IMR-90 (cell line): ENCODE results near the gene DPYD. TPM values are rescaled to one million over a fixed set of nuclear protein-coding genes. Genes with fewer than 3 reads are reported as not detected.

Source experiments
- ATAC-seq: fragments of 200-7000 bp; cut with Tn5 transposase; 2 replicates; pipeline ENCODE4 v1.9.1; 2020; ENCODE audit warnings: low read depth, mild to moderate bottlenecking, moderate library complexity
- BruUV-seq: library from RNA; stranded (reverse); fragments of 400-500 nt; replicated peaks from 2 replicates; lab custom pipeline; 2021; lab: Mats Ljungman, UMichigan
- CTCF ChIA-PET: fragments of 300-600 bp; formaldehyde crosslinking; extraction: SDS; loops from one replicate; lab custom pipeline; 2021; ENCODE audit warnings: antibody characterized with exemption; lab: Yijun Ruan, JAX
- POLR2A ChIA-PET: fragments of 300-600 bp; sonication (Branson Sonifier 250); formaldehyde crosslinking; loops from one replicate; lab custom pipeline; 2022; ENCODE audit warnings: antibody characterized with exemption; ENCODE audit not compliant: unreplicated experiment; lab: Charles Lee
- DNase-seq: peaks from one replicate; pipeline ENCODE4 v3.0.0; 2013
- H2AFZ ChIP-seq: replicated peaks from 2 replicates; pipeline ENCODE3; 2013; ENCODE audit warnings: low read length, mild to moderate bottlenecking; ENCODE audit not compliant: poor library complexity
- H2AK5ac ChIP-seq: 2 replicates; pipeline ENCODE4 v1.6.1; 2013; ENCODE audit warnings: low read depth, low read length, inconsistent platforms
- H2AK9ac ChIP-seq: replicated peaks from 2 replicates; pipeline ENCODE3; 2013; ENCODE audit warnings: mild to moderate bottlenecking, low read depth, low read length, moderate library complexity; ENCODE audit not compliant: poor library complexity
- H2BK120ac ChIP-seq: 2 replicates; pipeline ENCODE4 v1.6.1; 2013; ENCODE audit warnings: low read depth, low read length, inconsistent platforms
- H2BK15ac ChIP-seq: 3 replicates; pipeline ENCODE4 v1.6.1; 2013; ENCODE audit warnings: low read depth, low read length, inconsistent platforms
- H2BK20ac ChIP-seq: 2 replicates; pipeline ENCODE4 v1.6.1; 2013; ENCODE audit warnings: low read depth, mild to moderate bottlenecking, inconsistent platforms, low read length, moderate library complexity
- H2BK5ac ChIP-seq: 2 replicates; pipeline ENCODE4 v1.6.1; 2013; ENCODE audit warnings: mild to moderate bottlenecking, low read depth, low read length, inconsistent platforms; ENCODE audit not compliant: poor library complexity, severe bottlenecking
- H3K14ac ChIP-seq: replicated peaks from 2 replicates; pipeline ENCODE4 v1.6.1; 2013; ENCODE audit warnings: low read depth, low read length, inconsistent platforms
- H3K18ac ChIP-seq: 2 replicates; pipeline ENCODE4 v1.6.1; 2013; ENCODE audit warnings: low read depth, low read length, control low read depth
- H3K23ac ChIP-seq: 2 replicates; pipeline ENCODE4 v1.6.1; 2013; ENCODE audit warnings: low read depth, low read length, inconsistent platforms
- H3K27ac ChIP-seq: 2 replicates; pipeline ENCODE4 v1.5.1; 2013; ENCODE audit warnings: mild to moderate bottlenecking, control low read depth, low read length; ENCODE audit not compliant: insufficient read depth
- H3K27me3 ChIP-seq: 2 replicates; pipeline ENCODE4 v1.6.1; 2013; ENCODE audit warnings: low read length; ENCODE audit not compliant: control insufficient read depth, insufficient read depth
- H3K36me3 ChIP-seq: 2 replicates; pipeline ENCODE4 v1.6.1; 2013; ENCODE audit warnings: low read length, mixed read lengths; ENCODE audit not compliant: control insufficient read depth, insufficient read depth
- H3K4ac ChIP-seq: 2 replicates; pipeline ENCODE4 v1.6.1; 2013; ENCODE audit warnings: low read depth, low read length, inconsistent platforms
- H3K4me1 ChIP-seq: 2 replicates; pipeline ENCODE4 v1.6.1; 2013; ENCODE audit warnings: low read length, mixed read lengths; ENCODE audit not compliant: control insufficient read depth, insufficient read depth
- H3K4me2 ChIP-seq: 2 replicates; pipeline ENCODE4 v1.6.1; 2013; ENCODE audit warnings: low read depth, mild to moderate bottlenecking, control low read depth, low read length, moderate library complexity
- H3K4me3 ChIP-seq: 2 replicates; pipeline ENCODE4 v1.5.1; 2013; ENCODE audit warnings: low read depth, mild to moderate bottlenecking, control low read depth, low read length, moderate library complexity; ENCODE audit not compliant: insufficient read depth
- H3K56ac ChIP-seq: 2 replicates; pipeline ENCODE4 v1.6.1; 2013; ENCODE audit warnings: low read length, inconsistent platforms; ENCODE audit not compliant: insufficient read depth; ENCODE audit errors: extremely low read depth
- H3K79me1 ChIP-seq, 2 experiments: 2 replicates each; pipeline ENCODE4 v1.6.1; 2013; ENCODE audit warnings: low read length in 2 of 2, inconsistent platforms in 1 of 2, low read depth in 1 of 2
- H3K9ac ChIP-seq: 2 replicates; pipeline ENCODE4 v1.6.1; 2013; ENCODE audit warnings: low read depth, low read length, control low read depth
- H3K9me1 ChIP-seq: 2 replicates; pipeline ENCODE4 v1.6.1; 2013; ENCODE audit warnings: low read length, inconsistent platforms; ENCODE audit not compliant: insufficient read depth
- H3K9me3 ChIP-seq: 2 replicates; pipeline ENCODE4 v1.6.1; 2013; ENCODE audit warnings: low read length; ENCODE audit not compliant: control insufficient read depth, insufficient read depth
- H4K20me1 ChIP-seq: 2 replicates; pipeline ENCODE4 v1.6.1; 2013; ENCODE audit warnings: low read length, inconsistent platforms; ENCODE audit not compliant: insufficient read depth
- H4K5ac ChIP-seq: 2 replicates; pipeline ENCODE4 v1.6.1; 2013; ENCODE audit warnings: mild to moderate bottlenecking, low read depth, low read length, control low read depth
- H4K8ac ChIP-seq, 2 experiments: 2 replicates each; pipeline ENCODE4 v1.6.1; 2013; ENCODE audit warnings: low read depth in 2 of 2, low read length in 2 of 2, control low read depth in 1 of 2, inconsistent platforms in 1 of 2
- H4K91ac ChIP-seq: 2 replicates; pipeline ENCODE4 v1.6.1; 2013; ENCODE audit warnings: low read depth, low read length, inconsistent platforms; ENCODE audit not compliant: insufficient read depth
- RFX5 ChIP-seq: IDR thresholded peaks from 2 replicates; pipeline ENCODE4 v1.8.0; 2012; ENCODE audit warnings: low read depth, mild to moderate bottlenecking, low read length, moderate library complexity
- WGBS, 2 experiments: methylation state at CpG; one replicate each; pipeline versions ENCODE4 v1.1.5 to v1.1.7; 2013; ENCODE audit warnings: missing lambda C conversion rate in 2 of 2; ENCODE audit not compliant: insufficient read length in 1 of 2; ENCODE audit errors: extremely low coverage in 2 of 2; 5-methylcytosine and 5-hydroxymethylcytosine counted together
- dilution Hi-C: fragments of 300-500 bp; cut with HindIII; formaldehyde crosslinking; loops from one replicate; pipeline ENCODE4 v1.14.3; 2018; ENCODE audit warnings: low sequenced_read_pairs; ENCODE audit not compliant: unreplicated experiment
- in situ Hi-C: fragments of 300-500 bp; cut with MboI; formaldehyde crosslinking; loops from 3 replicates; pipeline ENCODE4 v1.14.3; 2019; ENCODE audit warnings: low sequenced_read_pairs, inconsistent platforms, mixed read lengths
- intact Hi-C: fragments of 100-400 bp; cut with micrococcal nuclease; formaldehyde crosslinking; loops from 2 replicates; pipeline ENCODE4 v1.10.0; 2022
- polyA plus RNA-seq, 3 experiments: library from polyadenylated mRNA; depleted of rRNA; stranded (reverse); fragments of >200 nt; gene quantifications; 2 replicates each; pipeline ENCODE4 v1.2.3, GENCODE V29; 2012; ENCODE audit warnings: low replicate concordance in 1 of 3
- total RNA-seq: library from RNA; depleted of rRNA; stranded (reverse); fragments of >200 nt; gene quantifications from 2 replicates; pipeline ENCODE4 v1.2.3, GENCODE V29; 2012

The DPYD gene
- total and polyA plus RNA-seq, 2 of the 4 experiments (the other 2 are of a cell fraction), result 9.3 to 47.3 TPM

DNA sequence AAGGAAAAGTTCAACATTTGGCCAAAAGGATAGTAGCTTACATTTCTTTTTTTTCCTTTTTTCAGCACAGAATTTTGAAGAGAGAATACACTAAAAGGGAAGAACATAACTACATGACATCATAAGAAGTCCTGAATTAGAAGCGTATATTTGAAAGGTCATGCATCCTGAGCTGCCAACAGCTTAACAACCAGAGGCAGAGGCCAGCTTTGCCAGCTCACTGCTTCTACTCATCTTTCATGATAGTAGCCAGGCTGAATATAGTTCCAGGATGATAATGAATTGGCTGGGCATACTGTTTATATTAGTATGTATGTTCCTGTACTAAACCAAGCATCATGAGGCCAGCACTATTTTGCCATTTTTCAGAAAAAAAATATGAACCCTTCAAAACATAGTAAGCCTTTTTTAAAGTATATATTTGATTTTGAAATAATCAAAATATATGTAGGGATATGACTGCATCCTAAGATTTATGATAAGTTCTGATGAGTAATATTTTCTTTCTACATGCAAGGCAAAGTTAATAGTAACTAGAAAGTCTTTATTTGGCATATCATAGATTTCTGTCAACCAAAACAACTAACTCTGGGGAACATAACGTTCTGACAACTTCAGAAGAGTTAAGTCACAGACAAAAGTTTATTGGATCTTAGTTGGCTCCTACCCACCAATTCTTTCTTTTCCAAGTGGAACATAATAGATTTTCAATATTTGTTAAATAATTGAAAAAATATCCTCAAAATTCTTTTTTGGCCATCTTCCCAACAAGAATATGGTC is 123.2 kb downstream of the DPYD start:
- H4K5ac ChIP-seq, result no peak overlapping the region
- no peaks in the 10 kb centered on the region for H3K9me3 ChIP-seq
- in situ Hi-C loops (loop anchor here (25.0 kb wide), 1 partner anchor 835 kb away; no protein-coding TSS in a partner anchor), dilution Hi-C loops (no loop called here), intact Hi-C loops (no loop called here)
- H3K27ac ChIP-seq, result no peak overlapping the region
- no peak overlapping the region for H3K56ac ChIP-seq
- ATAC-seq (peak; percentile 37), DNase-seq (peak; percentile 33)
- no peak overlapping the region for H3K4me2 ChIP-seq
- no peak overlapping the region for H2AFZ ChIP-seq
- WGBS, 2 experiments, result no CpG with 5 or more reads among the region's 2 CpGs
- H3K36me3 ChIP-seq, result no peaks in the 10 kb centered on the region
- H2BK20ac ChIP-seq, result no peak overlapping the region
- H3K9me1 ChIP-seq, result no peaks in the 10 kb centered on the region
- no peak overlapping the region for H3K4me3 ChIP-seq
- no peak overlapping the region for H2BK120ac ChIP-seq
- H3K18ac ChIP-seq, result no peak overlapping the region
- POLR2A ChIA-PET, result no interaction called here
- no peak overlapping the region for H4K8ac ChIP-seq
- H2BK5ac ChIP-seq, result no peak overlapping the region
- no peak for TF ChIP-seq RFX5
- BruUV-seq, result no TSS peak
- H4K20me1 ChIP-seq, result no peaks in the 10 kb centered on the region
- no peak overlapping the region for H4K91ac ChIP-seq
- CTCF ChIA-PET, result no interaction called here
- H3K27me3 ChIP-seq, result no peaks in the 10 kb centered on the region
- H2AK5ac ChIP-seq, result no peak overlapping the region
- H3K9ac ChIP-seq, result no peak overlapping the region
- no peak overlapping the region for H2BK15ac ChIP-seq
- H2AK9ac ChIP-seq, result no peak overlapping the region
- no peak overlapping the region for H3K14ac ChIP-seq
- no peak overlapping the region for H3K23ac ChIP-seq
- H3K4me1 ChIP-seq, result no peaks in the 10 kb centered on the region
- H3K4ac ChIP-seq, result no peak overlapping the region
- no peaks in the 10 kb centered on the region for H3K79me1 ChIP-seq
